ENCODE measurements around the gene PDE4D.

DNA sequence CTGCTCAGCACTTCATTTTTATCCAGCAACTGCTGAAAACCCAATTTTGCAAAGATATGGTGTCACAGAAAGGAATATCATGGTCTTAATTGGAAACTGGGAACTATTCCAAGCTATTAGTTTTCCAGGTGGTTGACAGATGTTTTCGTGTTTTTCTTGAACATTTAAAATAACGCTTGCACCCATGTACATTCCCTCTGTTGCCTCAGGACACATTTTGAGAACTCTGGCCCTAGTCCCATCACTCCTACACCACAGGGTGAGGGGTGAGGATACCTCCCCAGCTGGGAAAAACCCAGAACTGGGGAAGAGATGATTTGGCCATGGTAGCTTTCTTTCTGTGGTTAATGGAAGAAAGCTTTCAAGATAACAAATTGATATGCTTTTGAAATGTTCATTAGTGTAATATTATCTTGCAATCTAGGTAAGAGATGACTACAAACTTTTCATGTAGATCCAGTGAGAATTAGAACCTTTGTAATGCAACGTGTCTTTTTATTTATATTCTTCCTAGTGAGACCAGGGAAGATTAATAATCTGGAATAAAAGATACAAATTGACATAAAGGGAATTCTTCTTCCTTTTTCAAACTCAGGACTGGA is 683.7 kb downstream of the PDE4D start:
- TF ChIP-seq EZH2phosphoT487 (IDR thresholded peaks at IDR 0.05; ENCODE audit: low read length) (no peak), EZH2 (optimal IDR thresholded peaks at IDR 0.05; ENCODE audit: low read depth, low read length) (no peak)
- TF ChIP-seq, protein P1, sequence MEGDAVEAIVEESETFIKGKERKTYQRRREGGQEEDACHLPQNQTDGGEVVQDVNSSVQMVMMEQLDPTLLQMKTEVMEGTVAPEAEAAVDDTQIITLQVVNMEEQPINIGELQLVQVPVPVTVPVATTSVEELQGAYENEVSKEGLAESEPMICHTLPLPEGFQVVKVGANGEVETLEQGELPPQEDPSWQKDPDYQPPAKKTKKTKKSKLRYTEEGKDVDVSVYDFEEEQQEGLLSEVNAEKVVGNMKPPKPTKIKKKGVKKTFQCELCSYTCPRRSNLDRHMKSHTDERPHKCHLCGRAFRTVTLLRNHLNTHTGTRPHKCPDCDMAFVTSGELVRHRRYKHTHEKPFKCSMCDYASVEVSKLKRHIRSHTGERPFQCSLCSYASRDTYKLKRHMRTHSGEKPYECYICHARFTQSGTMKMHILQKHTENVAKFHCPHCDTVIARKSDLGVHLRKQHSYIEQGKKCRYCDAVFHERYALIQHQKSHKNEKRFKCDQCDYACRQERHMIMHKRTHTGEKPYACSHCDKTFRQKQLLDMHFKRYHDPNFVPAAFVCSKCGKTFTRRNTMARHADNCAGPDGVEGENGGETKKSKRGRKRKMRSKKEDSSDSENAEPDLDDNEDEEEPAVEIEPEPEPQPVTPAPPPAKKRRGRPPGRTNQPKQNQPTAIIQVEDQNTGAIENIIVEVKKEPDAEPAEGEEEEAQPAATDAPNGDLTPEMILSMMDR (IDR thresholded peaks at IDR 0.05; ENCODE audit: low read length), result no peak

All from MM.1S (cell line).